Gastroesophageal sphincter (tissue), 4 donors: ENCODE measurements around the gene ATAD2B. TPM values are rescaled to one million over a fixed set of nuclear protein-coding genes. Genes with fewer than 3 reads are reported as not detected.

Experiments used
- ATAC-seq: fragments of 150-250 bp; one replicate; pipeline ENCODE4 v1.9.1; 2016; ENCODE audit warnings: mild to moderate bottlenecking, moderate library complexity
- H3K27ac ChIP-seq, 4 donors: fragments of 200-600 bp; sonication (generic) in 3 of 4; 1 replicate in 3 of 4; 2 replicates in 1 of 4; pipeline ENCODE4 v1.5.1; 2016 to 2019
- H3K27me3 ChIP-seq: fragments of 200-600 bp; sonication (generic); one replicate; pipeline ENCODE4 v1.5.1; 2019
- H3K36me3 ChIP-seq, 2 donors: fragments of 200-600 bp; sonication (generic); one replicate each; pipeline ENCODE4 v1.5.1; 2019; ENCODE audit warnings: control low read depth in 1 of 2
- H3K4me1 ChIP-seq, 3 donors: fragments of 200-600 bp; sonication (generic); 1 replicate in 2 of 3; 2 replicates in 1 of 3; pipeline ENCODE4 v1.5.1; 2016 to 2019; ENCODE audit warnings: control low read depth in 2 of 3
- H3K4me3 ChIP-seq, 2 donors: fragments of 200-600 bp; sonication (generic); one replicate each; pipeline ENCODE4 v1.5.1; 2019; ENCODE audit warnings: mild to moderate bottlenecking in 1 of 2, moderate library complexity in 1 of 2
- H3K9me3 ChIP-seq, 3 donors: fragments of 200-600 bp; sonication (generic); one replicate each; pipeline ENCODE4 v1.5.1; 2017 to 2019; ENCODE audit warnings: control low read depth in 2 of 3
- EP300 ChIP-seq: sonication (generic); formaldehyde crosslinking; IDR thresholded peaks from one replicate; pipeline ENCODE4 v1.6.1; 2017; ENCODE audit warnings: antibody characterized with exemption, mild to moderate bottlenecking
- POLR2A ChIP-seq, 2 donors: fragments of 450-650 bp; IDR thresholded peaks; one replicate each; pipeline ENCODE4 v1.6.1; 2017; ENCODE audit warnings: antibody characterized with exemption in 2 of 2, mild to moderate bottlenecking in 2 of 2, moderate library complexity in 1 of 2
- POLR2AphosphoS5 ChIP-seq: sonication (generic); formaldehyde crosslinking; IDR thresholded peaks from one replicate; pipeline ENCODE4 v1.6.1; 2017; ENCODE audit warnings: antibody characterized with exemption
- WGBS, 2 donors: methylation state at CpG; one replicate each; pipeline ENCODE4 v1.1.5; 2018; ENCODE audit warnings: low coverage in 1 of 2; 5-methylcytosine and 5-hydroxymethylcytosine counted together
- total RNA-seq, 4 donors: library from RNA; depleted of rRNA; stranded (reverse); fragments of >200 nt; gene quantifications; one replicate each; pipeline ENCODE4 v1.1.0, GENCODE V29; 2016
- TF ChIP-seq, protein P1 (sequence below), 4 experiments: fragments of 200-600 bp in 2 of 4; fragments of 450-650 bp in 2 of 4; sonication (generic) in 1 of 4; IDR thresholded peaks; one replicate each; pipeline ENCODE4 v1.5.1; 2017 to 2019; ENCODE audit warnings: antibody characterized with exemption in 4 of 4, mild to moderate bottlenecking in 2 of 4, moderate library complexity in 2 of 4

The ATAD2B gene
- total RNA-seq, 4 donors from 2014 or later = 10.4 to 36.1 (median 16.8) TPM

DNA sequence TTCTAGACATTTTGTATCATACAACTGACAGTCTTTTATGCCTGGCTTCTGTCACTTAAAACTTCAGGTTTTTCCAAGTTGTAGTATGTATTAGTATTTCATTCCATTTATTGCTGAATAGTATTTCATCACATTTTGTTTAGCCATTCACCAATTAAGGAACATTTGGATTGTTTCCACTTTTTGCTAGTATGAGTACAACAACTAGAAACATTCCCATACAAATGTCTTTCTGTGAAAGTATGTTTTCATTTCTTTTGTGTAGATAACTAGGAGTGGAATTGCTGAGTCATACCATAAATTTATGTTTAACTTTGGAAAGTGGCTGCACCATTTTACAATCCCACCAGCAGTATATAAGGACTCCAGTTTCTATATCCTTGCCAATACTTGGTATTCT lies 135.9 kb downstream of the ATAD2B start:
- peaks cover 0 to 25% of the 10 kb centered on the region in 2 donors for H3K36me3 ChIP-seq
- H3K9me3 ChIP-seq = no peaks in the 10 kb centered on the region
- peak overlapping the region in 2 of 4 donors; percentile 1 to 16 for H3K27ac ChIP-seq
- H3K27me3 ChIP-seq = no peaks in the 10 kb centered on the region
- no peak overlapping the region for H3K4me3 ChIP-seq
- H3K4me1 ChIP-seq = peaks cover 0 to 20% (median 0%) of the 10 kb centered on the region in 3 donors
- no peak for ATAC-seq
- TF ChIP-seq POLR2AphosphoS5 (peak; percentile 16), EP300 (no peak), POLR2A (IDR thresholded peaks at IDR 0.05) (no peak)
- TF ChIP-seq, protein P1, sequence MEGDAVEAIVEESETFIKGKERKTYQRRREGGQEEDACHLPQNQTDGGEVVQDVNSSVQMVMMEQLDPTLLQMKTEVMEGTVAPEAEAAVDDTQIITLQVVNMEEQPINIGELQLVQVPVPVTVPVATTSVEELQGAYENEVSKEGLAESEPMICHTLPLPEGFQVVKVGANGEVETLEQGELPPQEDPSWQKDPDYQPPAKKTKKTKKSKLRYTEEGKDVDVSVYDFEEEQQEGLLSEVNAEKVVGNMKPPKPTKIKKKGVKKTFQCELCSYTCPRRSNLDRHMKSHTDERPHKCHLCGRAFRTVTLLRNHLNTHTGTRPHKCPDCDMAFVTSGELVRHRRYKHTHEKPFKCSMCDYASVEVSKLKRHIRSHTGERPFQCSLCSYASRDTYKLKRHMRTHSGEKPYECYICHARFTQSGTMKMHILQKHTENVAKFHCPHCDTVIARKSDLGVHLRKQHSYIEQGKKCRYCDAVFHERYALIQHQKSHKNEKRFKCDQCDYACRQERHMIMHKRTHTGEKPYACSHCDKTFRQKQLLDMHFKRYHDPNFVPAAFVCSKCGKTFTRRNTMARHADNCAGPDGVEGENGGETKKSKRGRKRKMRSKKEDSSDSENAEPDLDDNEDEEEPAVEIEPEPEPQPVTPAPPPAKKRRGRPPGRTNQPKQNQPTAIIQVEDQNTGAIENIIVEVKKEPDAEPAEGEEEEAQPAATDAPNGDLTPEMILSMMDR (IDR thresholded peaks at IDR 0.05) = no peak

GRCh38 chr2:23789012-23789411 lies 137.9 kb downstream of the ATAD2B start:
- Histone ChIP-seq H3K27me3 (no peaks in the 10 kb centered on the region), H3K27ac (no peak overlapping the region), H3K4me1 (peaks cover 0 to 20% (median 0%) of the 10 kb centered on the region in 3 donors), H3K36me3 (peaks cover 0 to 34% of the 10 kb centered on the region in 2 donors), H3K4me3 (no peak overlapping the region), H3K9me3 (no peaks in the 10 kb centered on the region)
- TF ChIP-seq, protein P1 (IDR thresholded peaks at IDR 0.05) = no peak
- TF ChIP-seq POLR2AphosphoS5 (no peak), EP300 (no peak), POLR2A (IDR thresholded peaks at IDR 0.05) (no peak)
- 94 to 100% methylated on average over 1 of the region's 1 CpG for WGBS, 2 donors
- no peak for ATAC-seq

DNA sequence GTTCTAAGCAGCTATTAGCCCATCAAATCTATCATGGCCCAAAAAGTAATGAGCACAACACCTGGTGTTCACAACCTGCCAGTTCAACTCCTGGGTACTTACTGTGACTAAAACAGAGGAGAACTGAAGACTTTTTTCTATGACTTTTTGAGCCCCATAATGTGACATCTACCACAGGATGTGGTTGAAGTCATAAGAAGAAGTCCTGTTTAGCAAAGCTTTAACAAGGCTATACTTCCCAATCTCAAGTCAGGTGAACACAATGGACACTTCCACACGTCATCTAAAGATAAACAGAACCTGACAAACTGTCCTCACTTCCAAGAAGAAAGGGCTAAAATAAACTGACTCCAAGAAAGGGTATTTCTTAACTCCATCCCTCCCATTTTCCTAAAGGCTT lies 138.8 kb downstream of the ATAD2B start:
- 10 to 64% methylated on average over 1 of the region's 1 CpG for WGBS, 2 donors
- no peak overlapping the region for H3K4me3 ChIP-seq
- no peak for ATAC-seq
- peaks cover 0 to 15% (median 0%) of the 10 kb centered on the region in 3 donors for H3K4me1 ChIP-seq
- no peaks in the 10 kb centered on the region for H3K9me3 ChIP-seq
- TF ChIP-seq POLR2AphosphoS5 = no peak
- no peak for TF ChIP-seq EP300
- no peak for TF ChIP-seq POLR2A (IDR thresholded peaks at IDR 0.05)
- TF ChIP-seq, protein P1 (IDR thresholded peaks at IDR 0.05) = no peak
- peaks cover 0 to 34% of the 10 kb centered on the region in 2 donors for H3K36me3 ChIP-seq
- H3K27me3 ChIP-seq = no peaks in the 10 kb centered on the region
- no peak overlapping the region for H3K27ac ChIP-seq

GRCh38 chr2:23784971-23785370 lies 142.0 kb downstream of the ATAD2B start:
- H3K27me3 ChIP-seq = no peaks in the 10 kb centered on the region
- ATAC-seq = no peak
- H3K4me3 ChIP-seq = no peak overlapping the region
- peaks cover 0 to 53% of the 10 kb centered on the region in 2 donors for H3K36me3 ChIP-seq
- TF ChIP-seq, protein P1 (IDR thresholded peaks at IDR 0.05) = no peak
- TF ChIP-seq POLR2AphosphoS5 (no peak), EP300 (no peak), POLR2A (IDR thresholded peaks at IDR 0.05) (no peak)
- no peak overlapping the region for H3K27ac ChIP-seq
- H3K9me3 ChIP-seq = no peaks in the 10 kb centered on the region
- peaks cover 0 to 5% (median 0%) of the 10 kb centered on the region in 3 donors for H3K4me1 ChIP-seq

DNA sequence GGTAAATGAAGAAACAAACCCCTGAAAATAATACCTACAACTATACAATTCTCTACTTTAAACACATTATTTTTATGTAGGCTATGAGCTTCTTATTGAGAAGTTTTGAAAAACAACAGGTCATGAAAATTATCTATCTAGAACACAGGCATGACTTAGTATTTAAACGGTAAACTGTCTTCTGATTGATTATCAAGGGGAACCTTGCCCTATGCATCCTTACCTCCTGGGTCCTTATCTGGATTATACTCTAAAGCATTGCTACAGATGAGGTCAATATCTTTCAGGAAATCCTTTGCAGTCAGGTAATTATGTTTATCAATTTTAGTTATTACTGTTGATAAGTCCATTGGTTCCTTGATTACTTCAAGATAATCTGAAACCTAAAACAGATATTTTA lies 144.3 kb downstream of the ATAD2B start:
- no peaks in the 10 kb centered on the region for H3K9me3 ChIP-seq
- H3K36me3 ChIP-seq = peaks cover 0 to 56% of the 10 kb centered on the region in 2 donors
- TF ChIP-seq POLR2A (IDR thresholded peaks at IDR 0.05) (no peak), EP300 (no peak), POLR2AphosphoS5 (no peak)
- TF ChIP-seq, protein P1 (IDR thresholded peaks at IDR 0.05) = no peak
- ATAC-seq = no peak
- no peak overlapping the region for H3K4me3 ChIP-seq
- no peaks in the 10 kb centered on the region for H3K27me3 ChIP-seq
- H3K4me1 ChIP-seq = peaks cover 0 to 5% (median 0%) of the 10 kb centered on the region in 3 donors
- WGBS, 2 donors = 29 to 73% methylated on average over 1 of the region's 1 CpG
- no peak overlapping the region for H3K27ac ChIP-seq
